CD4-positive, alpha-beta T cell treated with Interleukin-4 for 1 hour (primary cell): ENCODE measurements around the gene CDX2.
A peak's percentile ranks its signal among the peaks of the same experiment; 100 is the strongest.
"Not testable (repeated sequence)": the region's sequence is repeated elsewhere in the genome, so short reads cannot be mapped to it uniquely, and the experiment has no call there.

Experiments
- DNase-seq, 2 donors: peaks; one replicate each; pipeline ENCODE4 v3.0.0-alpha.2; 2020 to 2022

CDX2 gene

GRCh38 chr13:27964741-27965323, 4.3 kb downstream of the CDX2 start:
- no peak for DNase-seq

GRCh38 chr13:27964206-27964605, 4.9 kb downstream of the CDX2 start:
- DNase-seq = not testable (repeated sequence)

- no peak for DNase-seq
Measured at GRCh38 chr13:27963491-27963890, 5.6 kb downstream of the CDX2 start.

GRCh38 chr13:27962982-27963381, 6.1 kb downstream of the CDX2 start:
- no peak for DNase-seq

- DNase-seq = no peak
Measured at GRCh38 chr13:27962128-27962841, 6.8 kb downstream of the CDX2 start.

GRCh38 chr13:27961227-27962085, 7.7 kb downstream of the CDX2 start:
- no peak for DNase-seq

- DNase-seq = no peak
Measured at GRCh38 chr13:27960362-27961226, 8.5 kb downstream of the CDX2 start.

- DNase-seq = no peak
Measured at GRCh38 chr13:27959976-27960361, 9.1 kb downstream of the CDX2 start.

- DNase-seq = no peak
Measured at GRCh38 chr13:27956576-27957300, 12.4 kb downstream of the CDX2 start.

- DNase-seq = no peak
Measured at GRCh38 chr13:27955014-27955591, 14.0 kb downstream of the CDX2 start.

GRCh38 chr13:27954406-27954851, 14.7 kb downstream of the CDX2 start:
- no peak for DNase-seq

GRCh38 chr13:27953676-27954405, 15.3 kb downstream of the CDX2 start:
- peak; percentile 38 to 48 for DNase-seq

GRCh38 chr13:27952876-27953675, 16.0 kb downstream of the CDX2 start:
- DNase-seq = no peak

- no peak for DNase-seq
Measured at GRCh38 chr13:27942972-27943371, 26.1 kb downstream of the CDX2 start.

GRCh38 chr13:27933580-27934328, 35.4 kb downstream of the CDX2 start:
- DNase-seq = no peak

- no peak for DNase-seq
Measured at GRCh38 chr13:27933118-27933517, 36.0 kb downstream of the CDX2 start.

- no peak for DNase-seq
Measured at GRCh38 chr13:27929868-27930267, 39.2 kb downstream of the CDX2 start.

GRCh38 chr13:27928805-27929753, 40.0 kb downstream of the CDX2 start:
- DNase-seq = no peak
